M059J (cell line): ENCODE results near the gene FKBP14. TPM values are rescaled to one million over a fixed set of nuclear protein-coding genes. Genes with fewer than 3 reads are reported as not detected.

Experiments
- DNase-seq: peaks from one replicate; pipeline ENCODE4 v3.0.0-alpha.2; 2012; ENCODE audit warnings: low read depth
- total RNA-seq: library from RNA; depleted of rRNA; stranded (reverse); fragments of >200 nt; shearing (Covaris generic); gene quantifications from 2 replicates; pipeline ENCODE4 v1.2.3, GENCODE V29; 2014

FKBP14 gene
- total RNA-seq, 1 experiment from 2014 or later, result 39.8 TPM

DNA sequence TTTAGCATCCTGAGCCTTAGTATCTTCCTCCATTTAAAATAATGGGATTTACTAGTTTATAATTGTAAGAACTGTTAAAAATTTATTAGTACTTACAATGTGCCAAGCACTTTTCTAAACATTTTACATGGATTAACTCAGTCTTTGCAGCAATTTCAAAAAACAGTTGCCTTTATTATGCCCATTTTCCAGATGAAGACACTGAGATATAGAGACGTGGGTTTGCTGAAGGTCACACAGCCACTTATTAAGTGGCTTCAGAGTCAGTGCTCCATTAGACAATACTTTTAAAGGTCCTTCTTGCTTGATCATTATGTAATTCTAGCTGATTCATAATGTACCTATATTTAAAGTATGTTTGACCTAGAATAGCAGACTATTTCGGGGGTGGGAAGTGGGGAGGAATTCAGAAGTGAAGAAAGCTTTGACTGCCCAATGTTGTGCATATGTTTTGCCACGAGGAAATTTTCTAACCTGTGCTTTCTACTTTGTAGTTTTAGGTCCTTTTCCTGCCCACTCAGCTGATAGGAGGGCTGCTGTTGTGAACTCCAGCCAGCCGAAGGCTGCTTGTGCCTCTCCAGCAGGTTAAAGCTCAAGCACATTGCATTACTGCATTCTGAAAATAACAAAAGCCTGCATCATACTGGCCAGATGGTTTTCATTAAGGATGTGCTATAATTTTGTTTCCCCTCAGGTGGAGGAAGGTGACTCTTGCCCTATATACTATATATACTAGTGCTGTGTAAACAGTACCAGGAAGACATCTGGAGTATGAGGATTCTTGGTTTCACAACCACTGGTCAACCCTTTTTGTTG, 6.0 kb upstream of the FKBP14 start:
- peak; percentile 7 for DNase-seq

DNA sequence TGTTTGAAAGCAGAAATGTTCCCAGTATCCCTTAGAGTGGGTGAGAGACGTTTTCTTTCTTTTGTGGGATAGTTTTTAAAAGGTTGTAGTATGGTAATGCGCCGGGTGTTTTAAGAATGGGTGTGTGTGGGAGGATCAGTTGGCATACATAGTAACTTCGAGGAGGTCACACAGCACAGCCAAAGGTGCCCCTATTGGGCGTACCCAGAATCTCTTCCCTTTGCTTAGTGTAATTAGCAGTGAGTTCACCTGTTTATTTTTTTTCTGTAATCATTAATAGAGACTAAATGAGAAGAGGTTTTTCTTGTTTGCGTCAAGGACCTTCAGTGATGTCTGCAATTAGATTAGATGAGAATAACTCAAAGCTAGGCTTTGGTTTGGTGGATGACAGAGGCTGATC, 3.2 kb upstream of the FKBP14 start:
- DNase-seq, result peak; percentile 22

DNA sequence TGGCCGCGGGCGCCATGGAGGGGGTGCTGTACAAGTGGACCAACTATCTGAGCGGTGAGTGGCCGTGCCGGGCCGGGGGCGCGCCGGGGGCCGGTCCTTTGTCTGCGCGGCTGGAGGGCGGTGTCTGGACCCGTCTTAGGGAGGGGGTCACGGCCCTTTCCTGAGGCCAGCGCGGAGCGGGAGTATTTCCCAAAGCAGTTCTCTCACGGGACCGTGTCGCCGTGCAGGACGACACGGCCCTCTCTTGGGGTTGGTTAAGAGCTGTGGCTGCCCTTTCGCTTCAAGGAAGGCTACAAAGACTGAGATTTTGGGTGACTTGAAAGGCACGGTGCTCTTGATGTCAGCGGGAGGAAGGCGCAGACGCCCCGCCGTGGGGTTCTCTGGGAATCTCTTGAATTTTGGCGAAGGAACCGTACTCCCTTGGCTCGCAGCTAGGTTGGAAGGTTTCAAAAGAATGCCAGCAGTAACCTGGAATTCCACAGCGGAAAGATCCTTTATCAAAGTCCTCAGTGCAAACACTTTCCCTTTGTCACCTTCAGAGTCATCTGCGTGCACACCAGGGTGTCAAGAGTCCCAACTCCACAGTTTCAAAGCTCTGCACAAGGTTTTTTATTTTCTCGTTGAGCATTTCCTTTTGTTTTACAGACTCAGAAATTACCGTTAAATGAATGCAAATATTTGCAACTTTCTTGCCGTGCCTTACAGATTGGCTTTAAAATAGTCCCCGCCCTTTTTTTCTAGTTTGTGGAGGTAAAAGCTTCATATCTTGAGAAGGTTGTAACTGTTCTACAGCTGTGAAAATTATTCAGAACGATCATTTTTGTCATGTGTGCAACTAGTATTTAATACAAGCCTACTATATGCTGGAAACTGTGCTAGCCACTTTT, 2.5 kb upstream of the FKBP14 start:
- peak; percentile 67 for DNase-seq

DNA sequence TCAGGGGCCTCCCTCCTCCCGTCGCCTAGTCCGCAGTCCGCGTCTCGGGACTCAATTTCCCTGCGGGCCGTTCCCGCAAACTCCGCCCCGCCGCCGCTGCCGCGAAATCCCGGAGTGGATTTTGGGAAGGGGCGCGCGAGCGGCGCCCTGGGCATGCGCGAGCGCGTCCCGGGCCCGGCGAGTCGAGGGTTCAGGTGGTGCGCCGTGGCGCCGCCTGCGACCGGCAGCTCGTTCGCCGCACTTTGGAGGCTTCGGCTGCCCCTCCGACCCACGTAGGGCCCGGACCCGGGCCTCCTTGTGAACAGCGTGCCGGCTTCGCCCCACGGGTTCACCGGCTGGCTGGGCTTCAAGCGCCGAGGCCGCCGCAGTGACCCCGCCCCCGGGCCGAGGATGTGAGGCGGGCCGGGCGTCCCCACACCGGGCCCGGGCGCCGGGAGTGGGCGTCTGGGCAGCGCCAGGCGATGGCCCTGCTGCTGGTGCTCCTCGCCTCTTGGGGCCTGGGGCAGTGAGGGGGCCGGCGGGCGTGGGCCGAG, 1.8 kb upstream of the FKBP14 start, which contains the start of gene PLEKHA8:
Gene PLEKHA8, plus strand, starts transcription at position 197 of the 533 bp plus-strand sequence. CDS start 351 bp downstream, outside the sequence.
- peak; percentile 83 for DNase-seq

DNA sequence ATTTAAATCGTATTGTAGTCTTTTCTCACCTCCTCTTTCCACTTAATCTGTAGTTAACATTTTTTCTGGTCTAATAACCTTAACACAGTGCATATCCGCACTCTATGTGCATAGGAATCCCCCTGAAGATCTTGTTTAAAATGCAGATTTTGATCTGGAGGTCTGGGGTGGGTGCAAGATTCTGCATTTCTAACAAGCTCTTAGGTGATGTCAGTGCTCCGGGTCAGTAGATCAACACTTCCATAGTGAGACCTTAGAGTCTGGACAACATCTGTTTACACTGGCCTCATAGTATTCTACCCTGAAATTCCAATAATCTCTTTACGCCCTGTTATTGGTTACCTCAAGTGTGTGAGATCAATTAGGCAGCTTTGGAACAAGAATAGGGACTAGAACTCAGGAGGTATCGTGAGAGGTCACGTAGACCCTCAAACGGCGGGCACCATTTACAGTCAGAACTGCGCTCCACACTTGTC, 1.3 kb upstream of the FKBP14 start:
- no peak for DNase-seq

DNA sequence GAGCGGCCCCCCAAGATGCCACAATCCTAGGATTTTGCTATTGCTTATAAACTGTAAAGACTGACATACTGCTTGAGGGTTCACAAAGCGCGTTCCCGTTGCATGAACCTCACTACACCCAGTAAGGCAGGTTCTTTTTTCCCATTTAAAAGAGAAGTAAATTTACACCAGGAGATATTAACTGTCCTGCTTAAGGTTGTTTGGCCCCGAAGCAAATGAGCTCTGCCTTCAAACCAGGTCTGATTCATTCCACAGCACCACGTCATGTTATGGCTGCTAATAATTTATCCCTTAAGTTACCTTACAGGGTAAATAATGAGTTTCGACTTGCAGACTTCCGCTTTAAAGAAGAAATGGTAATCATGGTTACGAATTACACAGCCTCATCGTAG, 559 bp upstream of the FKBP14 start:
- peak; percentile 79 for DNase-seq

DNA sequence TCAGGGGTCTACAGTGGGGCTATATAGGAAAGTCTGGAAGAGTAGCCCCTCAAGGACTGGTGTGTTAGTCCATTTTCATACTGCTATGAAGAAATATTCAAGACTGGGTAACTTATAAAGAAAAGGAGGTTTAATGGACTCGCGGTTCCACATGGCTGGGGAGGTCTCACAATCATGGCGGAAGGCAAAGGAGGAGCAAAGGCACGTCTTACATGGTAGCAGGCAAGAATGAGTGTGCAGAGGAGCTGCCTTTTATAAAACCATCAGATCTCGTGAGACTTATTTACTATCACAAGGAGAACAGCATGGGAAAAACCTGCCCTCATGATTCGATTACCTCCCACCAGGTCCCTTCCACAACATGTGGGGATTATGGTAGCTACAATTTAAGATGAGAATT, 3.0 kb downstream of the FKBP14 start:
- no peak for DNase-seq

DNA sequence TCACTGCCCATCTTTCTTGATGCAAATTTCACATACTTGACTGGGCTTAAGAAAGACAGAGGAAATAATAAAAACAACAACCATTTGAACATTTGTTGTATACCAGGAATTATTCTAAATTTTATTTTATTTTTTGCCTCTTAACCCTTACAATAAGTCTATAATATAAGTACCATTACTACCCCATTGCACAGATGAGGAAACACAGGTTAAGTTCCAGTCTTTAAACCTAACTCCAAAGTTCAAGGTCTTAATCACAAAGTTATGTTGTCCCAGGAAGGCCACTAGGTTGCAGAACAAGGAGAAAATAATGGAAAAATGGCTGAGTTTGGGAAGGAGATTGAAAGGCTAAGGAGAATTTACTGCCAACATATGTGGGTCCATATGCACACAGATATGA, 3.5 kb downstream of the FKBP14 start:
- DNase-seq, result no peak

DNA sequence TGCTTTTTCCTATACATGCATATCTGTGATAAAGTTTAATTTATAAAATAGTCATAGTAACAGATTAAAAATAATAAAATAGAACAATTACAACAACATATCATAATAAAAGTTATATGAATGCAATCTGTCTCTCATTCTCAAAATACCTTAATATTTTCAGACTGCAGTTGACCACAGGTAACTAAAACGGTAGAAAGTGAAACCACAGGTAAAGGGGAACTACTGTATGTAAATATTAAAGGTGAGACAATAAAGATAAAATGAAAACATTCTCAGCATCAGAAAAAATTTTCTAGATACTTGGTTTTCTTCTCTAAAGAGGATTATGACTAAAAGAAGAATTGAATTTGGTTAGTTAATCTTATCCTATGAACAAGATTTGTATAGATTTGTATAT, 6.0 kb downstream of the FKBP14 start:
- DNase-seq, result no peak

DNA sequence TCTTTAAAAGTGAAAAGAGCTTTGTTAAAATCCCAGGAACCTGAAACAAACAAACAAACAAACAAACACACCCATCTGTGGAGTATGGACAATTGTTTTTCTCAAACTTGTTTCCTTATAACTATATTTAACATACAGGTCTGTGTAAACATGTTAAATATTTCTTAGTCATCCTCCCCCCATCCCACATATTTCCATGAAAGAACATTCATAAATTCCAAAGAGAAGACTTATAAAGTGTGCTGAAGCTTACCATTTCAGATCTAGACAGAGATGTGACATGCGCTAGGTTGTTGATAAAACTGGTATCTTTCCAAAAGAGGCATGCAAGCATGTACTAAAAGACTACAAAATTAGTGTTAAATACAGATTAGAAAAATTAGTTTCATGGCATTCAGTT, 6.5 kb downstream of the FKBP14 start:
- no peak for DNase-seq

DNA sequence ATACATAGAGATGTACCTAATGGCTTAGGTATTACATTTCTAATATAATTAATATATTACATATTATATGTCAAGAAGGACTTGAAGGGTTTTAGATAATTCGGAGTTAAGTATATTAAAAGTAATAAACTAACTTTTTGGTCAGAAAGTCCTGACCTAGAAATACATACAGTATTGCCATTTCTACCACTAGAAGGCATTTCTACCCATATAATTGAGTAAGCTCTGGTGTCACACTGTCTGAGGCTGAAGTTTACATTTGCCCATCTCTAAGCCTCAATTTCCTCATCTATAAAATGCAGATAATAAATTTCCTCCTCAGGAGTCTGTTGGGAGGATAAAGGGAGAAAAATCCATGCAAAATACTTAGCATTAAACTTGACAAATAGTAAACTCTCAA, 7.1 kb downstream of the FKBP14 start:
- DNase-seq, result no peak

DNA sequence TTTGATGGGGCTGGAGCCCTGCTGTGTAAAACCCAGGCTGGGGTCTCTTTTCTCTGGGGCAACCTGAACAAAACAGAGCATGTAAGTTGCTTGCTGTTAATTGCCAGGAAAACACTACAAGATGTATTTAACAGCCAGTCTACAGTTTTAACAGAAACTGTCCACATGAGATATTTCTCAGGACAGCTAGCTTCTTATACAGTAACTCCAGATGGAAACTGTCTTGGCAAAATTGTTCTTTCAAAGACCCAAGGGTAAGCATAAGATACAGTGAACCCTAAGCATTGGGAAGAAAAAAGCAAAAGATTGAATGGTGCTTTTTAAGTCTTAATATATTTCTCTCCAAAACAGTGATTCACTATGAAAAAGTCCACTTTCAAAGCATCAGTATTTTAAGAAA, 8.1 kb downstream of the FKBP14 start:
- DNase-seq, result no peak

DNA sequence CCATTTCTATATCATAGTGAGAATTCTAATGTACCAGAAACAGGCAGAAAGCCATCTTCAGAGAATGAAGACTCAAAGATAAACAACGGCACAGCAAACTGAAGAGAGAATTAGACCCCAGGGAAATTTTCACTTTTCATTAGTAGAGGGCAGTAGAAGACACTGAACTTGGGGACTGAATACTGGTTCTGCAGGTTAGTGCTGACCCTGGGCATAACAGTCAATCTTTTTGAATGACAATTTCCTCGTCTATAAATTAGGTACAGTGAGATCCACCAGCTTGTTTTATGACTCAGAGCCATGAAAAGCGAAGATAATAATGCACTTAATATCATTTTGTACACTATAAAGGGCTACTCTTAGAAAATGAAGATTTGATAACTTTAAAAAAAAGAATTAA, 13.7 kb downstream of the FKBP14 start:
- no peak for DNase-seq

DNA sequence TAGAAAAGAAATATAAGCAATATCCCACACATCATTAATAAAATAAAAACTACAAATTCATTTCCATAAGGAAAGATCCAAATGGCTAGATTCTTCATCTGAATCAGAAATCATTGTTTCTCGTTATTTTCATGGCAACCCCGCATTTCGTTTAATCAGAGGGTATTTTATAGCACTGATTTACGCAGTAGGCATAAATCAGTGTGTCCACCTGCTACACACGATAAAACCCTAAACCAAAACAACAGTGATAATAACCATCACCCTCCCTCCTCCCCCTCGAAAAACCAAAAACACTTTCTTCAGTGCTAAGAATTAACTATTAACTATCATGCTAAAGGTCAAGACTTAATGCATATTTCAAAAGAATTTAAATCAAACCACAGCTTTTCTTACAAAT, 16.5 kb downstream of the FKBP14 start:
- no peak for DNase-seq

DNA sequence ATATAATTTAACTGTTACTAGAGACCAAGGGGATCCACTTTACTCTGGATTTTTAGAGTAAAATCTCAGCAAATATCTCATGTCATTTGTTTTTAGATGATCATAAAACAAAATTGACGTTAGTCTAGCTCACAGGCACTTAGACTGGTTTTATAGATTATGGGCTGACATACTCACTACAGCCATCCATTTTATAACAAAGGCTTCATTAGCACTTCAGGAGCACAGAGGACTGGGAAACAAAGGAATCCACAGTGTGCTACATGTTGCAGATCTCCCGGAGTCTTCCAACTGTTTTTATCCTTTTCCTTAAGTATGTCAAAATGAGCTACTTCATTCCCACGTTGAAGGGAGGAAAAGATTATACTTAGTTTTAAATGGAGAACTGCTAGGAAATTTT, 21.0 kb downstream of the FKBP14 start:
- DNase-seq, result no peak

DNA sequence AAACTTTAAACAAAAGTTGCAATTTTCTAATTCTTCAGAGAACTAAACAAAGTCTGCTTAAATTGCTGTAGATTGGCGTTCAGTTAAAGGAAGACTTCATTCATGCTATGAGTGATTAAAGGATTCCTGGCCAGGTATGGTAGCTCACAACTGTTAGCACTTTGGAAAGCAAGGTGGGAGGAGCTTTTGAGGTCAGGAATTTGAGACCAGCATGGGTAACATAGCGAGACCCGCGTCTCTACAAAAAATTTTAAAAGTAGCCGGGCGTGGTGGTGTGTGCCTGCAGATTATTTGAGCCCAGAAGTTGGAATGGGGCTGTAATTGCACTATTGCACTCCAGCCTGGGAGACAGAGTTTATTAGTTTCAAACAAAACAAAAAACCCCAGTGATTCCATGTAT, 23.4 kb downstream of the FKBP14 start:
- no peak for DNase-seq

DNA sequence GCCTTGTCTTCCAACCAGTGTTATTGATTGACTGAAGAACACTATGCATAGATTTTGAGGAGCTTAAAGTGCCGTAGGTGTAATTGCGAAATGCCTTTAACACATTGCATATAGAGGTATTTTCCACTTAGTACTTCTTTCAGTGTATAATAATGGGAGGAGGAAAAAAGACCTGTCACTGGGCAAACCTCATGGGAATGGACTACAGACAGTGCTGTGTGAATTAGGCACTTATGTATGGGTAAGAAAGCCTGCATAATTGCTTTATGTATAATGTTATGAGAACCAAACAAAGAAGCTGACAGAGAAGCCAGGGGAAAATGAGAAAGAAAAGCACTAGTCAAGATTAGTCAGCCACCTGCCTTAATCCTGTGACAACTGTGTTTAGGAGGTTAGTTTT, 24.5 kb downstream of the FKBP14 start:
- no peak for DNase-seq

DNA sequence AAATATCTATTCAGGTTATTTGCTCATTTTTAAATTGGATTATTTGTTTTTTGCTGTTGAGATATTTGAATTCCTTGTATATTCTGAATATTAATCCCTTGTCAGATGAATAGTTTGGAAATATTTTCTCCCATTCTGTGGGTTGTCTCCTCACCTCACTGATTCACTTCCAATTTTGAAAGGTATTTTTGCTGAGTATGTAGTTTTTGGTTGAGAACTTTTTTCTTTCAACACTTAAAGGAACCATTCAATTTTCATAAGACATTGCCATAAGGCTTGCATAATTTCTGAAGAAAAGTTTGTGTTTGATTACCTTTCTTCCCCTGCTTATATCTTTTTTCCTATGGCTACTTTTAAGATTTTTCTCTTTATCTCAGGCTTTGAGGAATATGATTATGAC, 28.0 kb downstream of the FKBP14 start:
- DNase-seq, result no peak

DNA sequence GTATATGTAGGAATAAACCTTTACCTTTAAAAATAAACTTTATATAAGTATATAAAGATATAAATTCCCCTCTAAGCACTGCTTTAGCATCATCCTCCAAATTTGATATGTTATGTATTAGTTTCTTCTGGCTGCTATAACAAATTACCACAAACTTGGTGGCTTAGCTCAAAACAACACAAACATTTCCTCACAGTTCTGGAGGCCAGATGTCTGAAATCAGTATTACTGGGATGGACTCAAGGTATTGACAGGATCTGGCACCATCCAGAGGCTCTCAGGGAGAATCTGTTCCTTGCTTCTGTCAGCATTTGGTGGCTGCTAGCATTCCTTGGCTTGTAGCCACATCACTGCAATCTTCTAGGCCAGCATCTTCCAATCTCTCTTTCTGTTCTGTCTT, 30.2 kb downstream of the FKBP14 start:
- no peak for DNase-seq

DNA sequence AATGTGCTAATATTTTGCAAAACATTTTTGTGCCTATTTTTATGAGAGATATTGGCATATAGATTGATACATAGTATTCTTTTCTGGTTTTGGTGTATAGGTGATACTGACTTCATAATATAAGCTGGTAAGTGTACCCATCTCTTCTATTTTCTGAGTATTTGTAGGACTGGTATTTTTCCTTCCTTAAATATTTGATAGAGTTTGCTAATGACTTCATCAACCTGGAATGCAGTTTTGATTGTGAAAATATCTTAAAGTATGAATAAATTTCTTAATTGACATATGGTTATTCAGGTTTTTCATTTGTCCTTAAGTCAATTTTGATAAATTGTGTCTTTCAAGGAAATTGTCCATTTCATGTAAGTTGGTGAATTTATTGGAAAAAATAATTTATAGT, 30.9 kb downstream of the FKBP14 start:
- no peak for DNase-seq

DNA sequence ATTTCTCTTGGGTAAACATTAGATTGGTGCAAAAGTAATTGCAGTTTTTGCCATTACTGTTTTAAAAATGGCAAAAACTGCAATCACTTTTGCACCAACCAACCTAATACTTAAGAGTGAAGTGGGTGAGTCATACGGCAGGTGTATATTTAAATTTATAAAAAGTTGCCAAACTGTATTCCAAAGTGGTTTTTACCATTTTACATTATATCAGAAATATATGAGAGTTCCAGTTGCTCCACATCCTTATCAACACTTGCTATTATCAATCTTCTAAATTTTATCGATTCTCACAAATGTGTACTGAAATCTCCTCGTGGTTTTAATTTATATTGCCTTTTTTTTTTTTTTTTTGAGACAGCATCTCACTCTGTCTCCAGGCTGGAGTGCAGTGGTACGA, 33.4 kb downstream of the FKBP14 start:
- DNase-seq, result no peak

DNA sequence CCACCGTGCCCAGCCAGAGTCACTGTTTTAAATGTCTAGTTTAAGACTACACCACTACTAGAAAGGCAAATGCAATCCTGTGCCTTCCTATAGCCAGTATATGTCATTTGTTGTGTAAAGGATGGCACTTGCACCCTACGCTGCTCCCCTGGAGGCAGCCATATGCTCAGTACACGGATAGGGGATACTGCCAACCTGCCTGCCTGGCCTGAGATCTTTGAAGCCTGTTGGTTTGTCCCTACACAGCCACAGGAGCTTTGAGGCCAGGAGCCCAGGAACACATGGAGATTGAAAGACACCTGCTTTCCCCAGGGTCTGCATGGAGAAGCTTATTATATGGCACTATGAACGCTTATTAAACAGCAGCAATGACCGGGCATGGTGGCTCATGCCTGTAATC, 34.6 kb downstream of the FKBP14 start:
- DNase-seq, result no peak

DNA sequence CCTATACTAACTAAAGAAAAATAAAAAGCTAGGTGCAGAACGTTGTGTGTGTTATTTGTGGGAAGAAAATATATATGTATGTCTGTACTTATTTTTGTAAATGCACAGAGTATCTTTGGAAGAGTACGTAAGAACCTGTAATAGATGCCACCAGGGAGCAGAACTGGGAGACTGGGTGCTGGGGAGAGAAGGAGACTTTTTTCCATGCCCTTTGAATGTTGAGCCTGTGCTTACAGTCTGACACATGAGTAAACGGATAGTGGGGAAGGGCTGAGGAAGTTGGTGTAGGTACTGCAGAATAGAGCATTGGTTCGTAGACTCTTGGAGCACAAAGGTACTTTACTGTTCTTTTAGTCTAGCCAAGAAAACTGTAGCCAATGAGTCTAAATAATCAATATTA, 35.6 kb downstream of the FKBP14 start:
- DNase-seq, result no peak
